Mesodermal cell (in vitro differentiated cells): ENCODE results near the gene HELT.
"Not testable (repeated sequence)": the region's sequence is repeated elsewhere in the genome, so short reads cannot be mapped to it uniquely, and the experiment has no call there.

Experiments used
- H3K27ac ChIP-seq: 2 replicates; pipeline ENCODE4 v1.7.0; 2013; ENCODE audit warnings: mild to moderate bottlenecking, low read depth, low read length, moderate library complexity; ENCODE audit not compliant: severe bottlenecking
- H3K36me3 ChIP-seq: 2 replicates; pipeline ENCODE4 v1.7.1; 2013; ENCODE audit warnings: mild to moderate bottlenecking, low read length, moderate library complexity; ENCODE audit not compliant: control insufficient read depth, insufficient read depth
- H3K4me1 ChIP-seq: one replicate; pipeline ENCODE4 v1.7.1; 2013; ENCODE audit warnings: mild to moderate bottlenecking, low read length; ENCODE audit not compliant: insufficient read depth, control insufficient read depth, poor library complexity, severe bottlenecking
- H3K4me3 ChIP-seq: 2 replicates; pipeline ENCODE4 v1.7.0; 2013; ENCODE audit warnings: low read length, control low read depth, mild to moderate bottlenecking; ENCODE audit not compliant: insufficient read depth, poor library complexity, severe bottlenecking; ENCODE audit errors: extremely low read depth
- H3K9me3 ChIP-seq: 2 replicates; pipeline ENCODE4 v1.7.1; 2013; ENCODE audit warnings: mild to moderate bottlenecking, low read length, moderate library complexity; ENCODE audit not compliant: control insufficient read depth
- WGBS, 2 experiments: methylation state at CpG; one replicate each; pipeline ENCODE4 v1.1.5; 2013; ENCODE audit warnings: missing lambda C conversion rate in 2 of 2; ENCODE audit not compliant: insufficient coverage in 2 of 2; 5-methylcytosine and 5-hydroxymethylcytosine counted together

The HELT gene

GRCh38 chr4:185036842-185037241, 18.6 kb downstream of the HELT start:
- WGBS, 2 experiments: 53 to 66% methylated on average over 3 to 6 of the region's 6 CpGs
- H3K4me1 ChIP-seq: no peaks in the 10 kb centered on the region
- H3K9me3 ChIP-seq: no peaks in the 10 kb centered on the region
- H3K27ac ChIP-seq: no peak overlapping the region
- no peak overlapping the region for H3K4me3 ChIP-seq
- no peaks in the 10 kb centered on the region for H3K36me3 ChIP-seq

GRCh38 chr4:185039508-185040273, 21.4 kb downstream of the HELT start:
- 59 to 72% methylated on average over 6 of the region's 15 CpGs for WGBS, 2 experiments
- no peaks in the 10 kb centered on the region for H3K9me3 ChIP-seq
- no peak overlapping the region for H3K4me3 ChIP-seq
- no peaks in the 10 kb centered on the region for H3K36me3 ChIP-seq
- H3K4me1 ChIP-seq: no peaks in the 10 kb centered on the region
- H3K27ac ChIP-seq: no peak overlapping the region

- Histone ChIP-seq H3K4me3 (no peak overlapping the region), H3K36me3 (no peaks in the 10 kb centered on the region), H3K9me3 (no peaks in the 10 kb centered on the region), H3K27ac (no peak overlapping the region), H3K4me1 (no peaks in the 10 kb centered on the region)
- 65% methylated on average over 2 to 3 of the region's 5 CpGs for WGBS, 2 experiments
These were observed 22.2 kb downstream of the HELT start for GRCh38 chr4:185040523-185040922.

GRCh38 chr4:185050286-185050685, 32.0 kb downstream of the HELT start:
- H3K27ac ChIP-seq, H3K9me3 ChIP-seq, H3K36me3 ChIP-seq, H3K4me3 ChIP-seq, H3K4me1 ChIP-seq: not testable (repeated sequence)
- WGBS, 2 experiments: 100% methylated on average over 1 to 3 of the region's 6 CpGs

- not testable (repeated sequence) for H3K27ac ChIP-seq, H3K4me1 ChIP-seq, H3K4me3 ChIP-seq, H3K9me3 ChIP-seq, H3K36me3 ChIP-seq
- 100% methylated on average over 1 to 3 of the region's 5 CpGs for WGBS, 2 experiments
These were observed 33.0 kb downstream of the HELT start for GRCh38 chr4:185051283-185051682.

DNA sequence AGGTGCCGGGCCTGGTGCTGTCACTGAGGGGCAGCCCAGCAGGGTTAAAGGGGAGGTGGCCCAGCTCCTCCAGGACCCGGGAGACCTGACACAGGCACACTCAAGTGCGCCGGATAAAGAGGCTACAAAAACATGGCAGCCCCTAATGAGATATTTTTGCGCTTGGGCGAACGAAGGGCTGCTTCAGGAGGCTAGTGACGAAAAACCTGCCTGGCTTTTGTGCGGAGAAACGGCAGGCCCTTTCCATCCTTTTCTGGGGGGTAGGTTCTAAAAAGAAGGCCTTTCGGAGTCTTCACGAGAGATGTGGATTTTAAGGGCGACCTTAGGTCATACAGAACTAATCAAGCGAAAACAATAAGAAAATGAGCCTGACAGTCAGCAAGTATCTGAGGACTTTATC, 35.5 kb downstream of the HELT start:
- Histone ChIP-seq H3K27ac (no peak overlapping the region), H3K4me1 (no peaks in the 10 kb centered on the region), H3K9me3 (peaks cover 8% of the 10 kb centered on the region), H3K4me3 (no peak overlapping the region), H3K36me3 (no peaks in the 10 kb centered on the region)
- 84 to 92% methylated on average over 12 to 14 of the region's 14 CpGs for WGBS, 2 experiments

DNA sequence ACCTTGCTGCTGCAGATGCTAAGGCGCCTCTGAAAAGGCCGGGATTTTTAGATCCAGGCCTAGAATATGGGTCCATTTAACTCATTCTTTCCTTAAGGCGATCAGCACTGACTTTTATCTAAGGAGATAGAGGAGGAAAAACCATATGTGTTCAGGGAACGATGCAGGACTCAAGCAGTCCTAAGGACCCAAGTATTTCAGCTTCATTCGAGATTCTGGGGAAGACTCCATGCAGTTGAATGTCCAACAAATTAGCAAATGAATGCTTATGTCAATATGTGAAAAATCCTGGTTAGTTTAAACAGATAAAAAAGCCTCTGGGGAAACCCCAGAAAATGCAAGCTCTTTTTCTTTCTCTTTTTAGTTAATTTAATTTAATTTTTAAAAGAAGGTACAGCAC, 36.0 kb downstream of the HELT start:
- WGBS, 2 experiments: 55 to 67% methylated on average over 5 of the region's 5 CpGs
- Histone ChIP-seq H3K27ac (no peak overlapping the region), H3K36me3 (no peaks in the 10 kb centered on the region), H3K4me3 (no peak overlapping the region), H3K4me1 (no peaks in the 10 kb centered on the region), H3K9me3 (peaks cover 8% of the 10 kb centered on the region)

GRCh38 chr4:185054886-185055285, 36.6 kb downstream of the HELT start:
- WGBS, 2 experiments: 40 to 43% methylated on average over 6 to 7 of the region's 7 CpGs
- Histone ChIP-seq H3K36me3 (no peaks in the 10 kb centered on the region), H3K4me3 (no peak overlapping the region)

DNA sequence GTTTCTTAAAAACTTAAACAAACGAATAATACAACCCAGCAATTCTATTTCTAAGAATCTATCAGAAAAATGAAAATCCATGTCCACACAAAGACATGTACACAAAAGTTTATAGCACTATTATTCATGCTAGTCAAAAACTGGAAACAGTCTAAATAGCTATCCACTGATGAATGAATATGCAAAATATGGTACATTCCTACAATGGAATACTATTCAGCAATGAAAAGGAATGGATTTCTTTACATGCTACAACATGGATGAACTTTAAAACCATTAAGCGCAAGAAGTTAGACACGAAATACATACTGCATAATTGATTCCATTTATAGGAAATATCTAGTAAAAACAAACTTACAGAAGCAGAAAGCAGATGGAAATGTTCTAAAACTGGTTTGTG, 43.3 kb downstream of the HELT start:
- no peaks in the 10 kb centered on the region for H3K4me1 ChIP-seq
- H3K27ac ChIP-seq: no peak overlapping the region
- no peak overlapping the region for H3K4me3 ChIP-seq
- no peaks in the 10 kb centered on the region for H3K9me3 ChIP-seq
- H3K36me3 ChIP-seq: no peaks in the 10 kb centered on the region
- WGBS, 2 experiments: 100% methylated on average over 1 of the region's 3 CpGs; no CpG with 5 or more reads in 1 of the 2 experiments

More at GRCh38 chr4:185054886-185055285, 36.6 kb downstream of the HELT start:
- H3K9me3 ChIP-seq: peaks cover 8% of the 10 kb centered on the region
- no peaks in the 10 kb centered on the region for H3K4me1 ChIP-seq
- H3K27ac ChIP-seq: no peak overlapping the region

- WGBS, 2 experiments: 94 to 96% methylated on average over 7 of the region's 12 CpGs
- no peaks in the 10 kb centered on the region for H3K4me1 ChIP-seq
- H3K4me3 ChIP-seq: no peak overlapping the region
- no peaks in the 10 kb centered on the region for H3K9me3 ChIP-seq
- no peak overlapping the region for H3K27ac ChIP-seq
- H3K36me3 ChIP-seq: no peaks in the 10 kb centered on the region
These were observed 44.3 kb downstream of the HELT start for GRCh38 chr4:185062606-185063005.

GRCh38 chr4:185066179-185066578, 47.9 kb downstream of the HELT start:
- Histone ChIP-seq H3K4me3 (no peak overlapping the region), H3K4me1 (no peaks in the 10 kb centered on the region), H3K27ac (no peak overlapping the region), H3K36me3 (no peaks in the 10 kb centered on the region), H3K9me3 (no peaks in the 10 kb centered on the region)
- 58 to 83% methylated on average over 2 of the region's 5 CpGs for WGBS, 2 experiments
